OCI-LY3 (cell line): Measurements from ENCODE around the gene ARID1B.

ENCODE experiments used
- H2AFZ ChIP-seq: fragments of 200-600, 300-600 bp; shearing (Covaris generic); 2 replicates; pipeline ENCODE4 v1.6.0; 2014; ENCODE audit warnings: antibody characterized with exemption, low read depth, low read length
- H3K27ac ChIP-seq: fragments of 200-600, 300-600 bp; sonication (generic); 2 replicates; pipeline ENCODE4 v1.5.1; 2014; ENCODE audit warnings: mild to moderate bottlenecking, low read length, moderate library complexity, mixed read lengths
- H3K27me3 ChIP-seq: fragments of 200-600, 300-600 bp; sonication (generic); 2 replicates; pipeline ENCODE4 v1.6.1; 2014; ENCODE audit warnings: low read depth, low read length, mixed read lengths
- H3K36me3 ChIP-seq: fragments of 200-600, 300-600 bp; sonication (generic); replicated peaks from 2 replicates; pipeline ENCODE3; 2014; ENCODE audit warnings: low read depth, low read length, mixed read lengths
- H3K4me1 ChIP-seq: fragments of 300-600, 200-600 bp; sonication (generic); 2 replicates; pipeline ENCODE4 v1.6.1; 2014; ENCODE audit warnings: low read length, mixed read lengths
- H3K4me2 ChIP-seq: fragments of 200-600, 300-600 bp; sonication (generic); 2 replicates; pipeline ENCODE4 v1.6.1; 2014; ENCODE audit warnings: low read length, mixed read lengths
- H3K4me3 ChIP-seq: fragments of 300-600, 200-600 bp; sonication (generic); 2 replicates; pipeline ENCODE4 v1.5.1; 2014; ENCODE audit warnings: antibody characterized with exemption, mild to moderate bottlenecking, low read length, moderate library complexity
- H3K79me2 ChIP-seq: fragments of 300-600, 200-600 bp; shearing (Covaris generic); 2 replicates; pipeline ENCODE4 v1.6.1; 2014; ENCODE audit warnings: mild to moderate bottlenecking, low read length, mixed read lengths
- H3K9ac ChIP-seq: fragments of 300-600, 200-600 bp; shearing (Covaris generic); 2 replicates; pipeline ENCODE4 v1.6.0; 2014; ENCODE audit warnings: mild to moderate bottlenecking, low read length, moderate library complexity
- H3K9me3 ChIP-seq: fragments of 200-600, 300-600 bp; shearing (Covaris generic); 2 replicates; pipeline ENCODE4 v1.6.1; 2014; ENCODE audit warnings: low read length, mixed read lengths; ENCODE audit not compliant: insufficient read depth
- H4K20me1 ChIP-seq: fragments of 200-600, 300-600 bp; sonication (generic); 2 replicates; pipeline ENCODE4 v1.6.1; 2016; ENCODE audit warnings: low read length, mixed read lengths; ENCODE audit not compliant: insufficient read depth
- EZH2phosphoT487 ChIP-seq: fragments of 200-600 bp; shearing (Covaris generic); IDR thresholded peaks from 2 replicates; pipeline ENCODE4 v1.6.1; 2018; ENCODE audit warnings: antibody characterized with exemption, mixed run types, low read depth
- TF ChIP-seq, protein P1 (sequence below): fragments of 200-600, 300-600 bp; sonication (generic); IDR thresholded peaks from 2 replicates; pipeline ENCODE4 v1.5.1; 2014; ENCODE audit warnings: antibody characterized with exemption, low read length, low read depth

The ARID1B gene

DNA sequence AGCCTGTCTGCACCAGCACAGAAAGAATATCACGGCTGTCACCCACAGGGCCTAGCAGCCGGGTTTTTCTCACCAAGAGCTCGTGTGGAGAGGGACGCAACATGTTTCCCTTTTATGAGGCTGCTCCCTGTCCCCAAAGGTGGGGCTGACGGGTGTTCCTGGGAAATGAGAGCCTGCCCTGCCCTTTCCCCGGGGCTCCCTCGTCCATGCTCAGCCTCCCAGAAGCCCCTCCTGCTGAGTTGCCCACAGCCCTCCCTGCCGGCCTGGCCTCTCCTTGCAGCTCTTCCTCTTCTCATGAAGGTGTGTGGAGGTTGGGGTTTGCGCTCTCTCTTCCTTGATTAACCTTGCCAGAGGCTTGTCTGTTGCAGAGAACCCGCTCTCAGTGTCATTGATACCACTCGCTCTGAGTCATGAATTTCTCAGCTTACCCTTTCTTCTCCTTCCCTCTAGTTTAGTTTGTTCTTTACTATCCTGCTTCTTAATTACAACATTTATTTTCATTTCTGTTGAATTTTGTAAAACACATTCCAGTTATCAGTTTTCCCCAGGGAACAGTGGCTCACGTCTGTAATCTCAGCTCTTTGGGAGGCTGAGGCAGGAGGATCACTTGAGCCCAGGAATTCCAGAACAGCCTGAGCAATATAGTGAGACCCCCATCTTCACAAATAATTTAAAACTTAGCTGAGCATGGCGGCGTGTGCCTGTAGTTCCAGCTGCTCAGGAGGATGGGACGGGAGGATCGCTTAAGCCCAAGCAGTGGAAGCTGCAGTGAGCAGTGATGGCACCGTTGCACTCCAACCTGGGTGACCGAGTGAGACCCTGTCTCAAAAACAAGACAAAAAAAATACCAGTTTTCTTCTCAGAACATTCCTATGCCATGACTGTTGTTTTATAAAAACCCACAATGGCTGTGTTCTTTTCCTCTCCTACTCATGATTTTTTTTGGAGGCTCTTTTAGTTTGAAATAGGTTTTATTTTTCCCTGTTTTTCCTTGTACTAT, 442.3 kb downstream of the ARID1B start:
- Histone ChIP-seq H3K9ac (no peak overlapping the region), H3K27ac (no peak overlapping the region), H3K4me1 (peaks cover 21% of the 10 kb centered on the region), H3K9me3 (no peaks in the 10 kb centered on the region), H3K27me3 (peaks cover 11% of the 10 kb centered on the region), H3K36me3 (no peaks in the 10 kb centered on the region), H4K20me1 (no peaks in the 10 kb centered on the region), H3K4me3 (no peak overlapping the region), H2AFZ (no peak overlapping the region), H3K79me2 (no peaks in the 10 kb centered on the region), H3K4me2 (no peak overlapping the region)
- TF ChIP-seq, protein P1, sequence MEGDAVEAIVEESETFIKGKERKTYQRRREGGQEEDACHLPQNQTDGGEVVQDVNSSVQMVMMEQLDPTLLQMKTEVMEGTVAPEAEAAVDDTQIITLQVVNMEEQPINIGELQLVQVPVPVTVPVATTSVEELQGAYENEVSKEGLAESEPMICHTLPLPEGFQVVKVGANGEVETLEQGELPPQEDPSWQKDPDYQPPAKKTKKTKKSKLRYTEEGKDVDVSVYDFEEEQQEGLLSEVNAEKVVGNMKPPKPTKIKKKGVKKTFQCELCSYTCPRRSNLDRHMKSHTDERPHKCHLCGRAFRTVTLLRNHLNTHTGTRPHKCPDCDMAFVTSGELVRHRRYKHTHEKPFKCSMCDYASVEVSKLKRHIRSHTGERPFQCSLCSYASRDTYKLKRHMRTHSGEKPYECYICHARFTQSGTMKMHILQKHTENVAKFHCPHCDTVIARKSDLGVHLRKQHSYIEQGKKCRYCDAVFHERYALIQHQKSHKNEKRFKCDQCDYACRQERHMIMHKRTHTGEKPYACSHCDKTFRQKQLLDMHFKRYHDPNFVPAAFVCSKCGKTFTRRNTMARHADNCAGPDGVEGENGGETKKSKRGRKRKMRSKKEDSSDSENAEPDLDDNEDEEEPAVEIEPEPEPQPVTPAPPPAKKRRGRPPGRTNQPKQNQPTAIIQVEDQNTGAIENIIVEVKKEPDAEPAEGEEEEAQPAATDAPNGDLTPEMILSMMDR: no peak
- no peak for TF ChIP-seq EZH2phosphoT487

- H3K27me3 ChIP-seq: peaks cover 11% of the 10 kb centered on the region
- no peaks in the 10 kb centered on the region for H4K20me1 ChIP-seq
- H3K4me2 ChIP-seq: peak overlapping the region; percentile 75
- peaks cover 21% of the 10 kb centered on the region for H3K4me1 ChIP-seq
- H3K79me2 ChIP-seq: no peaks in the 10 kb centered on the region
- no peak overlapping the region for H3K27ac ChIP-seq
- peak overlapping the region; percentile 62 for H3K9ac ChIP-seq
- TF ChIP-seq EZH2phosphoT487: no peak
- TF ChIP-seq, protein P1: no peak
- H3K4me3 ChIP-seq: peak overlapping the region; percentile 78
- 0 out of 2 replicates have a peak overlapping the region, but pooled peaks have one; percentile 47 for H2AFZ ChIP-seq
- H3K9me3 ChIP-seq: no peaks in the 10 kb centered on the region
- no peaks in the 10 kb centered on the region for H3K36me3 ChIP-seq
Observed at GRCh38 chr6:157220485-157220884, 443.3 kb downstream of the ARID1B start.

- Histone ChIP-seq H3K27ac (no peak overlapping the region), H2AFZ (peak overlapping the region; percentile 77), H3K4me2 (peak overlapping the region; percentile 75), H3K4me3 (peak overlapping the region; percentile 78), H3K36me3 (no peaks in the 10 kb centered on the region), H3K27me3 (peaks cover 11% of the 10 kb centered on the region), H4K20me1 (no peaks in the 10 kb centered on the region), H3K9ac (peak overlapping the region; percentile 62), H3K9me3 (no peaks in the 10 kb centered on the region), H3K79me2 (no peaks in the 10 kb centered on the region), H3K4me1 (peaks cover 21% of the 10 kb centered on the region)
- no peak for TF ChIP-seq EZH2phosphoT487
- TF ChIP-seq, protein P1: no peak
Observed at GRCh38 chr6:157221049-157221816, 444.1 kb downstream of the ARID1B start.

DNA sequence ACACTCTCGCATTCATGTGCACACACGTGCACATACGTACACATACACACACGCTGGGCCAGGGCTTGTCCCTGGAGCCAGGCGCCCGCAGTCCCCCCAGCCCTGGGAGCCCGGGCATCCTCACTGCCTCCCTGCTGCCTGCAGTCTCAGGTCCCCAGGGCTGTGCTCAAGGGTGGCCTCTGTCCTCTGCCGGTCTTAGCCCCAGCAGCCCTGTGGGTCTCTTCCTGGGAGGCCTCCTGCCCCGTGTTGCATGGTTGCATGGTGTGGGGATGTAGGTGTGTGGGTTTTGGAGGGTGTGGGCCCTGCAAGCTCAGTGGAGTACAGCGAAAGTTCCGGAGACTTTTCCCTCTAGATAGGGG, 444.6 kb downstream of the ARID1B start:
- no peak overlapping the region for H3K27ac ChIP-seq
- no peak overlapping the region for H2AFZ ChIP-seq
- no peaks in the 10 kb centered on the region for H3K9me3 ChIP-seq
- H4K20me1 ChIP-seq: no peaks in the 10 kb centered on the region
- peaks cover 21% of the 10 kb centered on the region for H3K4me1 ChIP-seq
- no peaks in the 10 kb centered on the region for H3K79me2 ChIP-seq
- no peak overlapping the region for H3K4me3 ChIP-seq
- TF ChIP-seq EZH2phosphoT487: no peak
- TF ChIP-seq, protein P1: no peak
- H3K4me2 ChIP-seq: peak overlapping the region; percentile 75
- no peaks in the 10 kb centered on the region for H3K36me3 ChIP-seq
- peaks cover 11% of the 10 kb centered on the region for H3K27me3 ChIP-seq
- no peak overlapping the region for H3K9ac ChIP-seq
